SK-N-SH (cell line): ENCODE measurements around the gene PRRC2B. TPM values are rescaled to one million over a fixed set of nuclear protein-coding genes. Genes with fewer than 3 reads are reported as not detected.

Experiments used
- CTCF ChIA-PET: fragments of 300-600, 350-600 bp; formaldehyde crosslinking; extraction: SDS; loops from one replicate; lab custom pipeline; 2021; lab: Yijun Ruan, JAX
- POLR2A ChIA-PET: fragments of 350-600 bp; sonication (Branson Sonifier 250); formaldehyde crosslinking; extraction: SDS; loops from one replicate; lab custom pipeline; 2020; ENCODE audit warnings: antibody characterized with exemption, inconsistent platforms; lab: Yijun Ruan, JAX
- DNase-seq: peaks from one replicate; pipeline ENCODE4 v3.0.0; 2012
- H2AFZ ChIP-seq: fragments of 200-600 bp; sonication (generic); 2 replicates; pipeline ENCODE4 v1.8.1; 2016; ENCODE audit warnings: antibody characterized with exemption, mild to moderate bottlenecking, low read depth
- H3F3A ChIP-seq: fragments of 200-600 bp; sonication (generic); replicated peaks from 2 replicates; pipeline ENCODE3; 2016; ENCODE audit warnings: antibody characterized with exemption, mild to moderate bottlenecking; ENCODE audit not compliant: insufficient read depth
- H3K27ac ChIP-seq, 2 experiments: fragments of 200-500 bp in 1 of 2; fragments of 200-600 bp in 1 of 2; sonication (Bioruptor generic) in 1 of 2; sonication (generic), shearing (Covaris generic) in 1 of 2; 2 replicates each; pipeline versions ENCODE4 v1.5.1 to v1.6.1; 2014 to 2016; ENCODE audit warnings: low read depth in 2 of 2, inconsistent platforms in 1 of 2, low read length in 1 of 2, mild to moderate bottlenecking in 1 of 2, mixed read lengths in 1 of 2
- H3K27me3 ChIP-seq: fragments of 200-600 bp; sonication (generic), shearing (Covaris generic); 2 replicates; pipeline ENCODE4 v1.6.1; 2016; ENCODE audit warnings: mixed run types; ENCODE audit not compliant: insufficient read depth
- H3K36me3 ChIP-seq, 2 experiments: fragments of 200-500 bp in 1 of 2; fragments of 200-600 bp in 1 of 2; sonication (Bioruptor generic) in 1 of 2; sonication (generic) in 1 of 2; replicated peaks in 1 of 2; 2 replicates each; pipeline versions ENCODE3 to v1.5.1; 2014 to 2016; ENCODE audit warnings: low read length in 1 of 2, mild to moderate bottlenecking in 1 of 2; ENCODE audit not compliant: insufficient read depth in 2 of 2, control insufficient read depth in 1 of 2
- H3K4me1 ChIP-seq, 2 experiments: fragments of 200-500 bp in 1 of 2; fragments of 200-600 bp in 1 of 2; sonication (Bioruptor generic) in 1 of 2; sonication (generic), shearing (Covaris generic) in 1 of 2; 2 replicates each; pipeline versions ENCODE4 v1.5.1 to v1.6.1; 2014 to 2016; ENCODE audit warnings: low read depth in 1 of 2, low read length in 1 of 2, mixed run types in 1 of 2; ENCODE audit not compliant: insufficient read depth in 2 of 2, control insufficient read depth in 1 of 2
- H3K4me2 ChIP-seq: fragments of 200-600 bp; sonication (generic), shearing (Covaris generic); 2 replicates; pipeline ENCODE4 v1.6.1; 2017; ENCODE audit warnings: mixed run types
- H3K4me3 ChIP-seq, 2 experiments: fragments of 200-500 bp in 1 of 2; fragments of 200-600 bp in 1 of 2; sonication (Bioruptor generic) in 1 of 2; sonication (generic), shearing (Covaris generic) in 1 of 2; 2 replicates each; pipeline versions ENCODE4 v1.5.1 to v1.8.1; 2014 to 2016; ENCODE audit warnings: low read depth in 2 of 2, inconsistent platforms in 1 of 2, low read length in 1 of 2, mild to moderate bottlenecking in 1 of 2, mixed read lengths in 1 of 2, moderate library complexity in 1 of 2
- H3K79me2 ChIP-seq: fragments of 200-600 bp; sonication (generic); 2 replicates; pipeline ENCODE4 v1.8.1; 2017; ENCODE audit warnings: mild to moderate bottlenecking; ENCODE audit not compliant: insufficient read depth
- H3K9ac ChIP-seq: fragments of 200-600 bp; sonication (generic); 2 replicates; pipeline ENCODE4 v1.6.1; 2017; ENCODE audit warnings: mixed run types
- H3K9me2 ChIP-seq: fragments of 200-600 bp; sonication (generic); 2 replicates; pipeline ENCODE4 v1.6.1; 2017; ENCODE audit warnings: mixed run types
- H3K9me3 ChIP-seq: fragments of 200-600 bp; sonication (generic); 2 replicates; pipeline ENCODE4 v1.6.1; 2017; ENCODE audit warnings: mixed run types, mild to moderate bottlenecking, moderate library complexity
- H4K20me1 ChIP-seq: fragments of 200-600 bp; sonication (generic); 2 replicates; pipeline ENCODE4 v1.6.1; 2017; ENCODE audit warnings: mild to moderate bottlenecking, mixed run types; ENCODE audit not compliant: insufficient read depth
- FOSL2 ChIP-seq: IDR thresholded peaks from 2 replicates; pipeline ENCODE4 v1.4.0; 2012; ENCODE audit warnings: low read depth, mild to moderate bottlenecking, moderate library complexity, borderline replicate concordance
- GABPA ChIP-seq: IDR thresholded peaks from 2 replicates; pipeline ENCODE4 v1.4.0; 2012; ENCODE audit warnings: low read depth, mild to moderate bottlenecking
- MEF2A ChIP-seq: IDR thresholded peaks from 2 replicates; pipeline ENCODE4 v1.4.0; 2012; ENCODE audit warnings: low read depth, borderline replicate concordance
- RXRA ChIP-seq: IDR thresholded peaks from 2 replicates; pipeline ENCODE4 v1.4.0; 2012; ENCODE audit warnings: low read depth, mild to moderate bottlenecking, borderline replicate concordance
- WGBS: methylation state at CpG from one replicate; pipeline ENCODE4 v1.1.6; 2017; ENCODE audit warnings: low lambda C conversion rate; 5-methylcytosine and 5-hydroxymethylcytosine counted together
- polyA plus RNA-seq, 3 experiments: library from polyadenylated mRNA; depleted of rRNA; stranded (reverse); fragments of >200 nt; gene quantifications; 2 replicates each; pipeline ENCODE4 v1.2.3, GENCODE V29; 2012
- TF ChIP-seq, protein P1 (sequence below): fragments of 150-350 bp; IDR thresholded peaks from 2 replicates; pipeline ENCODE4 v1.6.1; 2017; ENCODE audit warnings: antibody characterized with exemption, low read length, low read depth, borderline replicate concordance
- TF ChIP-seq, protein P2 (sequence below): IDR thresholded peaks from 2 replicates; pipeline ENCODE4 v1.6.1; 2012; ENCODE audit warnings: mild to moderate bottlenecking, low read depth, low read length, moderate library complexity

The PRRC2B gene
- polyA plus RNA-seq, 1 of the 3 experiments (the other 2 are of a cell fraction) = 26.3 TPM

DNA sequence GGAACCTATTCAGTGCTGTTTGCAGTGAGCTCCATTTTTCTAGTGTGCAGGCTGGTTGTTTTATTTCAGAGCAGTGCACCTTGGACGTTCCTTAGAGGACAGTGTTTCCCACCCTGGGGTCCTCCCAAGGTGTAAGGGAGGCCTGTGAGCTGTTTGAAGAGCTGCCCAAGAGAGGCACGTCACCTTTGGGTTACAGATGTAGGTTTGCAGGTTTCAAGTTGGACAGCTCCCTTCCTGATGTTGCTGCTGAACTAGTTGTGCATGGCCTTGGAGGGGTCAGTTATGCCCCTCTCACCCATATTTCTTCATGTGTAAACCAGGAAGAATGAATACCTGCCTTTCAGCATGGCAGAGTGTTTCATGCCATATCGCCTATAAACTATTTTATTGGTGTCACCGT, 74.1 kb downstream of the PRRC2B start:
- WGBS = 97% methylated on average over 4 of the region's 4 CpGs
- H3K79me2 ChIP-seq = peaks cover 94% of the 10 kb centered on the region
- no peak overlapping the region for H3K4me3 ChIP-seq

GRCh38 chr9:131469356-131469755, 75.5 kb downstream of the PRRC2B start:
- peaks cover 74 to 84% of the 10 kb centered on the region in 2 experiments for H3K36me3 ChIP-seq
- no peak overlapping the region for H3K4me3 ChIP-seq
- H3K9me2 ChIP-seq = no peaks in the 10 kb centered on the region
- H3K27me3 ChIP-seq = no peaks in the 10 kb centered on the region
- CTCF ChIA-PET = interaction anchor here (1.1 to 2.1 kb wide), 3 partner anchors 9 to 120 kb away, joined by 3 to 10 read pairs (median 4); no protein-coding TSS in a partner anchor
- POLR2A ChIA-PET = interaction anchor here (0.6 to 0.7 kb wide), 2 partner anchors 11 to 95 kb away, joined by 3 read pairs; no protein-coding TSS in a partner anchor
- H3K4me1 ChIP-seq = no peaks in the 10 kb centered on the region
- H3K4me2 ChIP-seq = no peak overlapping the region
- DNase-seq = no peak
- H2AFZ ChIP-seq = no peak overlapping the region
- no peaks in the 10 kb centered on the region for H3K9me3 ChIP-seq
- H3K27ac ChIP-seq = no peak overlapping the region
- no peak overlapping the region for H3K9ac ChIP-seq
- H4K20me1 ChIP-seq = peaks cover 43% of the 10 kb centered on the region
- peaks cover 91% of the 10 kb centered on the region for H3K79me2 ChIP-seq
- no peaks in the 10 kb centered on the region for H3F3A ChIP-seq
- 91% methylated on average over 6 of the region's 6 CpGs for WGBS
- TF ChIP-seq, protein P1, sequence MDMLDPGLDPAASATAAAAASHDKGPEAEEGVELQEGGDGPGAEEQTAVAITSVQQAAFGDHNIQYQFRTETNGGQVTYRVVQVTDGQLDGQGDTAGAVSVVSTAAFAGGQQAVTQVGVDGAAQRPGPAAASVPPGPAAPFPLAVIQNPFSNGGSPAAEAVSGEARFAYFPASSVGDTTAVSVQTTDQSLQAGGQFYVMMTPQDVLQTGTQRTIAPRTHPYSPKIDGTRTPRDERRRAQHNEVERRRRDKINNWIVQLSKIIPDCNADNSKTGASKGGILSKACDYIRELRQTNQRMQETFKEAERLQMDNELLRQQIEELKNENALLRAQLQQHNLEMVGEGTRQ = no peak
- TF ChIP-seq RXRA (no peak), GABPA (no peak), FOSL2 (no peak)

More for the DNA sequence above, 74.1 kb downstream of the PRRC2B start:
- POLR2A ChIA-PET = no interaction called here
- H3K4me1 ChIP-seq = no peaks in the 10 kb centered on the region
- no peaks in the 10 kb centered on the region for H3K27me3 ChIP-seq
- H4K20me1 ChIP-seq = peaks cover 38% of the 10 kb centered on the region
- DNase-seq = no peak
- H2AFZ ChIP-seq = no peak overlapping the region
- H3K9me3 ChIP-seq = no peaks in the 10 kb centered on the region
- no peak overlapping the region for H3K9ac ChIP-seq
- TF ChIP-seq, protein P2, sequence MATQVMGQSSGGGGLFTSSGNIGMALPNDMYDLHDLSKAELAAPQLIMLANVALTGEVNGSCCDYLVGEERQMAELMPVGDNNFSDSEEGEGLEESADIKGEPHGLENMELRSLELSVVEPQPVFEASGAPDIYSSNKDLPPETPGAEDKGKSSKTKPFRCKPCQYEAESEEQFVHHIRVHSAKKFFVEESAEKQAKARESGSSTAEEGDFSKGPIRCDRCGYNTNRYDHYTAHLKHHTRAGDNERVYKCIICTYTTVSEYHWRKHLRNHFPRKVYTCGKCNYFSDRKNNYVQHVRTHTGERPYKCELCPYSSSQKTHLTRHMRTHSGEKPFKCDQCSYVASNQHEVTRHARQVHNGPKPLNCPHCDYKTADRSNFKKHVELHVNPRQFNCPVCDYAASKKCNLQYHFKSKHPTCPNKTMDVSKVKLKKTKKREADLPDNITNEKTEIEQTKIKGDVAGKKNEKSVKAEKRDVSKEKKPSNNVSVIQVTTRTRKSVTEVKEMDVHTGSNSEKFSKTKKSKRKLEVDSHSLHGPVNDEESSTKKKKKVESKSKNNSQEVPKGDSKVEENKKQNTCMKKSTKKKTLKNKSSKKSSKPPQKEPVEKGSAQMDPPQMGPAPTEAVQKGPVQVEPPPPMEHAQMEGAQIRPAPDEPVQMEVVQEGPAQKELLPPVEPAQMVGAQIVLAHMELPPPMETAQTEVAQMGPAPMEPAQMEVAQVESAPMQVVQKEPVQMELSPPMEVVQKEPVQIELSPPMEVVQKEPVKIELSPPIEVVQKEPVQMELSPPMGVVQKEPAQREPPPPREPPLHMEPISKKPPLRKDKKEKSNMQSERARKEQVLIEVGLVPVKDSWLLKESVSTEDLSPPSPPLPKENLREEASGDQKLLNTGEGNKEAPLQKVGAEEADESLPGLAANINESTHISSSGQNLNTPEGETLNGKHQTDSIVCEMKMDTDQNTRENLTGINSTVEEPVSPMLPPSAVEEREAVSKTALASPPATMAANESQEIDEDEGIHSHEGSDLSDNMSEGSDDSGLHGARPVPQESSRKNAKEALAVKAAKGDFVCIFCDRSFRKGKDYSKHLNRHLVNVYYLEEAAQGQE = peak; percentile 38; the same call in 1 of the 2 replicates
- TF ChIP-seq MEF2A = no peak
- H3K4me2 ChIP-seq = no peak overlapping the region
- CTCF ChIA-PET = interaction anchor here (0.6 to 1.6 kb wide), 5 partner anchors 8 to 131 kb away, joined by 3 to 6 read pairs (median 4); no protein-coding TSS in a partner anchor
- H3K9me2 ChIP-seq = no peaks in the 10 kb centered on the region
- H3K36me3 ChIP-seq = peaks cover 78 to 82% of the 10 kb centered on the region in 2 experiments
- H3F3A ChIP-seq = peaks cover 2% of the 10 kb centered on the region
- H3K27ac ChIP-seq = no peak overlapping the region
